Measurements from ENCODE around the gene WNT3A. TPM values are rescaled to one million over a fixed set of nuclear protein-coding genes. Genes with fewer than 3 reads are reported as not detected.

Gene WNT3A
- under 1 TPM; 0.08 to 0.14 TPM for total RNA-seq
- not detected for polyA plus RNA-seq (2013, experiment 1 of 2)
- polyA plus RNA-seq (2013, experiment 2 of 2): not detected
- 0 to 0.39 (median 0) reads per million in 172 experiments for total RNA-seq

GRCh38 chr1:228006786-228007048, at the start of gene WNT3A:
Gene WNT3A (plus strand): TSS chr1:228006998. CDS start chr1:228007129, 131 bp downstream.
- H3K27me3 Mint-ChIP-seq: peaks cover 81% of the 10 kb centered on the region
- POLR2A ChIA-PET: no interaction called here
- CTCF ChIA-PET: no interaction called here
- ATAC-seq (ENCODE audit: poor library complexity) (no peak), DNase-seq (no peak)
- H3K27me3 ChIP-seq (ENCODE audit: control insufficient read depth in 1 of 2, insufficient read depth in 2 of 2, low read length in 2 of 2): peaks cover 50 to 61% of the 10 kb centered on the region in 2 experiments
- peaks cover 4% of the 10 kb centered on the region for H3K4me1 Mint-ChIP-seq (ENCODE audit: low read depth)
- H3K36me3 ChIP-seq (ENCODE audit: insufficient read depth, low read length): no peaks in the 10 kb centered on the region
- H3K4me3 ChIP-seq (ENCODE audit: low read length): no peak within 1 kb of the TSS
- peaks cover 0 to 10% of the 10 kb centered on the region in 2 experiments for H3K9me3 ChIP-seq (ENCODE audit: control insufficient read depth in 1 of 2, insufficient read depth in 1 of 2, low read length in 2 of 2)
- peaks cover 30% of the 10 kb centered on the region for H3K4me1 ChIP-seq (ENCODE audit: insufficient read depth, low read length)
- intact Hi-C loops (cut with DNase I, micrococcal nuclease): no loop called here
- no peak within 1 kb of the TSS for H3K27ac ChIP-seq (ENCODE audit: low read depth in 1 of 2, low read length in 2 of 2)
- no peaks in the 10 kb centered on the region for H3K9me3 Mint-ChIP-seq
- no peak within 1 kb of the TSS for H3K4me3 Mint-ChIP-seq
- no peak within 1 kb of the TSS for H3K27ac Mint-ChIP-seq
- H3K36me3 Mint-ChIP-seq (ENCODE audit: low read depth): no peaks in the 10 kb centered on the region
- TF ChIP-seq, protein P1, sequence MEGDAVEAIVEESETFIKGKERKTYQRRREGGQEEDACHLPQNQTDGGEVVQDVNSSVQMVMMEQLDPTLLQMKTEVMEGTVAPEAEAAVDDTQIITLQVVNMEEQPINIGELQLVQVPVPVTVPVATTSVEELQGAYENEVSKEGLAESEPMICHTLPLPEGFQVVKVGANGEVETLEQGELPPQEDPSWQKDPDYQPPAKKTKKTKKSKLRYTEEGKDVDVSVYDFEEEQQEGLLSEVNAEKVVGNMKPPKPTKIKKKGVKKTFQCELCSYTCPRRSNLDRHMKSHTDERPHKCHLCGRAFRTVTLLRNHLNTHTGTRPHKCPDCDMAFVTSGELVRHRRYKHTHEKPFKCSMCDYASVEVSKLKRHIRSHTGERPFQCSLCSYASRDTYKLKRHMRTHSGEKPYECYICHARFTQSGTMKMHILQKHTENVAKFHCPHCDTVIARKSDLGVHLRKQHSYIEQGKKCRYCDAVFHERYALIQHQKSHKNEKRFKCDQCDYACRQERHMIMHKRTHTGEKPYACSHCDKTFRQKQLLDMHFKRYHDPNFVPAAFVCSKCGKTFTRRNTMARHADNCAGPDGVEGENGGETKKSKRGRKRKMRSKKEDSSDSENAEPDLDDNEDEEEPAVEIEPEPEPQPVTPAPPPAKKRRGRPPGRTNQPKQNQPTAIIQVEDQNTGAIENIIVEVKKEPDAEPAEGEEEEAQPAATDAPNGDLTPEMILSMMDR (IDR thresholded peaks at IDR 0.05): no peak

DNA sequence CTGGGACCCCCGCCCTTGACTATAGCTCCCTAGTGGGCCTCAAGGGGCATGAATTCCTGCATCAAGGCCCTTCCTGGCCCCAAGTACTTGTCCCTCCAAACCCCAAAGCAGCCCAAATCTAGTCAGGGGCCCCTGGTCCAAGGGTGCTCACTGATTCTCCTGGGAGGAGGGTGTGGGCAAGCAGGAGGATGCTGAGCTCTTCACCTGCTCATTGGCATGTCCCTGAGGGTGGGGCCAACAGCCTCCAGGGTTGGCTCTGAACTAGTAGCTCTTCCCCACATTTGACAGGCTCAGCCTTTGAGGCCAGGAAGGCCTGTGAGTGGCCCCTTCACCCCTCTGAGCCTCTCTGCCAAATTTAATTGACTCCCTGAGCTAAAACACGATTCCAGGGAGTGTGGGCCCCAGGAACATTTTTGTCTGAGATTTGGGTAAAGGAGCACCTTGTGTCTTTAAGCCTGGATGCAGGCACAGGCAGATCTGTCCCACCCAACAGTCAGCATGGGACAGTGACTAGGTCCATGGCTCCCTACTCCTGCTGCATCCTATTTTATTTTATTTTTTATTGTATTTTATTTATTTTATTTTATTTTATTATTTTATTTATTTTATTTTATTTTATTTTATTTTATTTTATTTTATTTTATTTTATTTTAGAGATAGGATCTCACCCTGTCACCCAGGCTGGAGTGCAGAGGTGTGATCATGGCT, 48.0 kb upstream of the WNT3A start:
- POLR2A ChIA-PET: no interaction called here
- Histone ChIP-seq H3K27ac (ENCODE audit: low read depth in 1 of 2, low read length in 2 of 2) (no peak overlapping the region), H3K4me1 (ENCODE audit: insufficient read depth, low read length) (peaks cover 4% of the 10 kb centered on the region), H3K4me3 (ENCODE audit: low read length) (no peak overlapping the region), H3K9me3 (ENCODE audit: control insufficient read depth in 1 of 2, insufficient read depth in 1 of 2, low read length in 2 of 2) (no peaks in the 10 kb centered on the region), H3K36me3 (ENCODE audit: insufficient read depth, low read length) (no peaks in the 10 kb centered on the region), H3K27me3 (ENCODE audit: control insufficient read depth in 1 of 2, insufficient read depth in 2 of 2, low read length in 2 of 2) (peaks cover 18 to 25% of the 10 kb centered on the region in 2 experiments)
- CTCF ChIA-PET: no interaction called here
- Mint-ChIP-seq H3K4me3 (no peak overlapping the region), H3K36me3 (ENCODE audit: low read depth) (no peaks in the 10 kb centered on the region), H3K27me3 (peaks cover 66% of the 10 kb centered on the region), H3K9me3 (no peaks in the 10 kb centered on the region), H3K27ac (no peak overlapping the region), H3K4me1 (ENCODE audit: low read depth) (no peaks in the 10 kb centered on the region)
- DNase-seq (peak in 2 of 14 experiments; percentile 4 to 17), ATAC-seq (ENCODE audit: poor library complexity) (no peak)
- intact Hi-C loops (cut with DNase I, micrococcal nuclease): no loop called here
- TF ChIP-seq, protein P1 (IDR thresholded peaks at IDR 0.05): no peak

GRCh38 chr1:227959325-227959860, 47.4 kb upstream of the WNT3A start:
- Histone ChIP-seq H3K4me3 (ENCODE audit: low read length) (no peak overlapping the region), H3K9me3 (ENCODE audit: control insufficient read depth in 1 of 2, insufficient read depth in 1 of 2, low read length in 2 of 2) (no peaks in the 10 kb centered on the region), H3K27me3 (ENCODE audit: control insufficient read depth in 1 of 2, insufficient read depth in 2 of 2, low read length in 2 of 2) (peaks cover 15 to 22% of the 10 kb centered on the region in 2 experiments), H3K36me3 (ENCODE audit: insufficient read depth, low read length) (no peaks in the 10 kb centered on the region), H3K4me1 (ENCODE audit: insufficient read depth, low read length) (no peaks in the 10 kb centered on the region), H3K27ac (ENCODE audit: low read depth in 1 of 2, low read length in 2 of 2) (no peak overlapping the region)
- Mint-ChIP-seq H3K4me3 (no peak overlapping the region), H3K27me3 (peaks cover 60% of the 10 kb centered on the region), H3K4me1 (ENCODE audit: low read depth) (no peaks in the 10 kb centered on the region), H3K9me3 (no peaks in the 10 kb centered on the region), H3K27ac (no peak overlapping the region), H3K36me3 (ENCODE audit: low read depth) (no peaks in the 10 kb centered on the region)
- ChIA-PET POLR2A (no interaction called here), CTCF (no interaction called here)
- ATAC-seq (ENCODE audit: poor library complexity): no peak
- TF ChIP-seq, protein P1 (IDR thresholded peaks at IDR 0.05): no peak
- intact Hi-C loops (cut with DNase I, micrococcal nuclease): no loop called here
- peak in 2 of 14 experiments; percentile 1 to 4 for DNase-seq

Measured in CD4-positive, alpha-beta T cell (primary cell).